ENCODE results near the gene SHE. TPM values are rescaled to one million over a fixed set of nuclear protein-coding genes. Genes with fewer than 3 reads are reported as not detected.

Gene SHE
- total and polyA plus RNA-seq, 4 donors: 3.1 to 7.5 (median 4.7) TPM

DNA sequence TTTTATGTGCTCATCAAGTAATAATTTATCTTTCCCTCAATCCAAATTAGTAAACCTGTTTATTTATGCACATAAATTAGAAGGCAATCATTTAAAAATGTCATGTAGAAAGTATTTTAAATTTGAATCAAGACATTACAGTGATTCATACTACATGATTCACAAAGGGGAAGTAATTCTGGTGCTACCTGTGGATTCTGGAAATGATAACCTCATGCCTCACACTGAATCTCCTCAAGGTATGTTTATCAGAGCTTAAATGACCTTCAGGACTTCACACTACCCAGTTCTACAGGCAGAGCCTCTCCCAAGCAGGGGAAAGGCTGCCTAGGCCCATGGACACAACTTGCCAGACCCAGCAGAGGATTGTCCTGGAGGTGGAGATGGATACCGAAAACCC is 25.4 kb downstream of the SHE start:
- Histone ChIP-seq H3K27ac (ENCODE audit: low read depth in 1 of 2, low read length in 2 of 2) (no peak overlapping the region), H3K9ac (ENCODE audit: low read depth in 1 of 2, low read length in 2 of 2) (no peak overlapping the region), H3K4me3 (ENCODE audit: low read depth in 1 of 3, low read length in 3 of 3) (no peak overlapping the region), H3K9me3 (ENCODE audit: control insufficient read depth in 4 of 4, low read length in 3 of 4) (no peaks in the 10 kb centered on the region), H3K27me3 (ENCODE audit: control insufficient read depth in 4 of 4, insufficient read depth in 4 of 4, low read length in 3 of 4) (no peaks in the 10 kb centered on the region), H3K36me3 (ENCODE audit: control insufficient read depth in 4 of 4, insufficient read depth in 3 of 4, low read depth in 1 of 4, low read length in 3 of 4) (no peaks in the 10 kb centered on the region), H3K4me1 (ENCODE audit: control insufficient read depth in 4 of 4, insufficient read depth in 4 of 4, low read length in 3 of 4) (peaks cover 0 to 6% (median 1%) of the 10 kb centered on the region in 4 donors)
- 99% methylated on average over 1 of the region's 1 CpG for WGBS
- TF ChIP-seq YY1 (IDR thresholded peaks at IDR 0.05): no peak
- TF ChIP-seq, protein P1, sequence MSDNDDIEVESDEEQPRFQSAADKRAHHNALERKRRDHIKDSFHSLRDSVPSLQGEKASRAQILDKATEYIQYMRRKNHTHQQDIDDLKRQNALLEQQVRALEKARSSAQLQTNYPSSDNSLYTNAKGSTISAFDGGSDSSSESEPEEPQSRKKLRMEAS (IDR thresholded peaks at IDR 0.05): no peak
- TF ChIP-seq, protein P2, sequence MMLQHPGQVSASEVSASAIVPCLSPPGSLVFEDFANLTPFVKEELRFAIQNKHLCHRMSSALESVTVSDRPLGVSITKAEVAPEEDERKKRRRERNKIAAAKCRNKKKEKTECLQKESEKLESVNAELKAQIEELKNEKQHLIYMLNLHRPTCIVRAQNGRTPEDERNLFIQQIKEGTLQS (IDR thresholded peaks at IDR 0.05): no peak
- TF ChIP-seq TAF1 (conservative IDR thresholded peaks at IDR 0.05): no peak
- no peak for TF ChIP-seq HNF4G (IDR thresholded peaks at IDR 0.05)
- TF ChIP-seq RAD21 (IDR thresholded peaks at IDR 0.05): no peak
- no peak for TF ChIP-seq FOXA2 (IDR thresholded peaks at IDR 0.05)
- no peak for TF ChIP-seq JUND (IDR thresholded peaks at IDR 0.05)
- no peak for TF ChIP-seq SP1 (IDR thresholded peaks at IDR 0.05)
- no peak for DNase-seq (ENCODE audit: low spot score)

- H3K9ac ChIP-seq (ENCODE audit: low read depth in 1 of 2, low read length in 2 of 2): no peak overlapping the region
- no peak for DNase-seq (ENCODE audit: low spot score)
- 69% methylated on average over 3 of the region's 3 CpGs for WGBS
Observed at GRCh38 chr1:154474802-154475201, 27.4 kb downstream of the SHE start.

DNA sequence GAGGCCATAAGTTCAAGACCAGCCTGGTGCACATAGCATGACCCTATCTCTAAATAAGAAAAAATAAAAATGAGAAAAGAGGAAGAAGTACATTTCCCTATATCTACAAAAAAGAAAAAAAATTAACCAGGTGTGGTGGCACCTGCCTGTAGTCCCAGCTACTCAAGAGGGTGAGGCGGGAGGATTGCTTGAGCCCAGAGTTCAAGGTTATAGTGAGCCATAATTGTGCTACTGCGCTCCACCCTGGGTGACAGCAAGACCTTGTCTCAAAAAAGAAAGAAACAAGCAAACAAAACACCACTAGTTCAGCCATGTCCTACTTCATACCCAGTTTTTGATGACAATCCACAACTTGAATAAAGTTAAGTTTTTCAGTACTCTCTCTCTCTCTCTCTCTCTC is 30.9 kb downstream of the SHE start:
- DNase-seq (ENCODE audit: low spot score): no peak
- peaks cover 0 to 15% (median 7%) of the 10 kb centered on the region in 4 donors for H3K36me3 ChIP-seq (ENCODE audit: control insufficient read depth in 4 of 4, insufficient read depth in 3 of 4, low read depth in 1 of 4, low read length in 3 of 4)
- TF ChIP-seq FOXA1 (IDR thresholded peaks at IDR 0.05): no peak
- TF ChIP-seq, protein P2 (IDR thresholded peaks at IDR 0.05): no peak
- TF ChIP-seq YY1 (IDR thresholded peaks at IDR 0.05): no peak
- TF ChIP-seq FOXA2 (IDR thresholded peaks at IDR 0.05): no peak
- no peak for TF ChIP-seq NR2F2 (IDR thresholded peaks at IDR 0.05)
- no peak for TF ChIP-seq JUND (IDR thresholded peaks at IDR 0.05)
- no peak for TF ChIP-seq EGR1 (IDR thresholded peaks at IDR 0.05; ENCODE audit: low read depth in 2 of 2)
- TF ChIP-seq HNF4G (IDR thresholded peaks at IDR 0.05): no peak
- TF ChIP-seq HNF4A (conservative IDR thresholded peaks at IDR 0.05): no peak
- TF ChIP-seq, protein P3, sequence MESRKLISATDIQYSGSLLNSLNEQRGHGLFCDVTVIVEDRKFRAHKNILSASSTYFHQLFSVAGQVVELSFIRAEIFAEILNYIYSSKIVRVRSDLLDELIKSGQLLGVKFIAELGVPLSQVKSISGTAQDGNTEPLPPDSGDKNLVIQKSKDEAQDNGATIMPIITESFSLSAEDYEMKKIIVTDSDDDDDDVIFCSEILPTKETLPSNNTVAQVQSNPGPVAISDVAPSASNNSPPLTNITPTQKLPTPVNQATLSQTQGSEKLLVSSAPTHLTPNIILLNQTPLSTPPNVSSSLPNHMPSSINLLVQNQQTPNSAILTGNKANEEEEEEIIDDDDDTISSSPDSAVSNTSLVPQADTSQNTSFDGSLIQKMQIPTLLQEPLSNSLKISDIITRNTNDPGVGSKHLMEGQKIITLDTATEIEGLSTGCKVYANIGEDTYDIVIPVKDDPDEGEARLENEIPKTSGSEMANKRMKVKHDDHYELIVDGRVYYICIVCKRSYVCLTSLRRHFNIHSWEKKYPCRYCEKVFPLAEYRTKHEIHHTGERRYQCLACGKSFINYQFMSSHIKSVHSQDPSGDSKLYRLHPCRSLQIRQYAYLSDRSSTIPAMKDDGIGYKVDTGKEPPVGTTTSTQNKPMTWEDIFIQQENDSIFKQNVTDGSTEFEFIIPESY (IDR thresholded peaks at IDR 0.05): no peak
- no peak for TF ChIP-seq RAD21 (IDR thresholded peaks at IDR 0.05)
- TF ChIP-seq, protein P1 (IDR thresholded peaks at IDR 0.05): no peak
- no peaks in the 10 kb centered on the region for H3K27me3 ChIP-seq (ENCODE audit: control insufficient read depth in 4 of 4, insufficient read depth in 4 of 4, low read length in 3 of 4)
- H3K4me3 ChIP-seq (ENCODE audit: low read depth in 1 of 3, low read length in 3 of 3): no peak overlapping the region
- no peak overlapping the region for H3K9ac ChIP-seq (ENCODE audit: low read depth in 1 of 2, low read length in 2 of 2)
- peaks cover 0 to 11% (median 6%) of the 10 kb centered on the region in 4 donors for H3K4me1 ChIP-seq (ENCODE audit: control insufficient read depth in 4 of 4, insufficient read depth in 4 of 4, low read length in 3 of 4)
- no peak overlapping the region for H3K27ac ChIP-seq (ENCODE audit: low read depth in 1 of 2, low read length in 2 of 2)
- no peaks in the 10 kb centered on the region for H3K9me3 ChIP-seq (ENCODE audit: control insufficient read depth in 4 of 4, low read length in 3 of 4)
- WGBS: 77% methylated on average over 2 of the region's 2 CpGs

More at GRCh38 chr1:154474802-154475201, 27.4 kb downstream of the SHE start:
- Histone ChIP-seq H3K4me1 (ENCODE audit: control insufficient read depth in 4 of 4, insufficient read depth in 4 of 4, low read length in 3 of 4) (peaks cover 0 to 1% (median 0%) of the 10 kb centered on the region in 4 donors), H3K4me3 (ENCODE audit: low read depth in 1 of 3, low read length in 3 of 3) (no peak overlapping the region), H3K9me3 (ENCODE audit: control insufficient read depth in 4 of 4, low read length in 3 of 4) (no peaks in the 10 kb centered on the region), H3K27ac (ENCODE audit: low read depth in 1 of 2, low read length in 2 of 2) (no peak overlapping the region), H3K36me3 (ENCODE audit: control insufficient read depth in 4 of 4, insufficient read depth in 3 of 4, low read depth in 1 of 4, low read length in 3 of 4) (no peaks in the 10 kb centered on the region), H3K27me3 (ENCODE audit: control insufficient read depth in 4 of 4, insufficient read depth in 4 of 4, low read length in 3 of 4) (no peaks in the 10 kb centered on the region)
- TF ChIP-seq, protein P1 (IDR thresholded peaks at IDR 0.05): no peak
- TF ChIP-seq FOXA2 (IDR thresholded peaks at IDR 0.05) (no peak), NR2F2 (IDR thresholded peaks at IDR 0.05) (no peak), GABPA (IDR thresholded peaks at IDR 0.05 in 1 of 2, conservative IDR thresholded peaks at IDR 0.05 in 1 of 2) (no peak), JUND (IDR thresholded peaks at IDR 0.05) (no peak)

Data from liver (tissue), 9 donors.